Measurements from ENCODE around the gene MYRF. TPM values are rescaled to one million over a fixed set of nuclear protein-coding genes. Genes with fewer than 3 reads are reported as not detected.

MYRF gene
- total and polyA plus RNA-seq, 9 of the 15 experiments (the other 6 are each of a cell fraction or from before 2014, with no cell fraction given), result 2.3 to 25.8 (median 7.1) TPM

GRCh38 chr11:61828629-61829407 is 76.4 kb downstream of the MYRF start:
- Histone ChIP-seq H3K27ac (ENCODE audit: extremely low read depth, low read depth, low read length) (no peak overlapping the region), H3K4me2 (ENCODE audit: insufficient read depth, low read length) (no peak overlapping the region), H3K4me3 (no peak overlapping the region), H3K9me3 (replicated peaks; ENCODE audit: control insufficient read depth, insufficient read depth, low read depth, low read length) (no peaks in the 10 kb centered on the region), H3K36me3 (ENCODE audit: control insufficient read depth, insufficient read depth, low read length) (no peaks in the 10 kb centered on the region), H4K20me1 (replicated peaks; ENCODE audit: control insufficient read depth, insufficient read depth, low read length) (no peaks in the 10 kb centered on the region), H3K27me3 (ENCODE audit: control insufficient read depth in 2 of 2, insufficient read depth in 2 of 2, low read length in 2 of 2) (no peaks in the 10 kb centered on the region), H3K4me1 (replicated peaks in 1 of 2; ENCODE audit: control insufficient read depth in 2 of 2, insufficient read depth in 2 of 2, low read length in 2 of 2) (peaks cover 7 to 32% of the 10 kb centered on the region in 2 experiments), H3K9ac (ENCODE audit: insufficient read depth in 1 of 2, low read depth in 2 of 2, low read length in 2 of 2) (0 out of 4 replicates have a peak overlapping the region, but pooled peaks of 1 of the 2 experiments have one; percentile 20), H2AFZ (ENCODE audit: low read depth, low read length) (no peak overlapping the region), H3K79me2 (ENCODE audit: control insufficient read depth, insufficient read depth, low read length) (peaks cover 8% of the 10 kb centered on the region; the same call in 2 of the 3 replicates), H3K9me1 (ENCODE audit: control insufficient read depth, insufficient read depth, low read length) (peaks cover 4% of the 10 kb centered on the region)
- intact Hi-C loops (cut with micrococcal nuclease) (no loop called here), in situ Hi-C loops (cut with MboI) (no loop called here)
- no peak for TF ChIP-seq GATAD2B (IDR thresholded peaks at IDR 0.05; ENCODE audit: borderline replicate concordance)
- TF ChIP-seq, protein P1, sequence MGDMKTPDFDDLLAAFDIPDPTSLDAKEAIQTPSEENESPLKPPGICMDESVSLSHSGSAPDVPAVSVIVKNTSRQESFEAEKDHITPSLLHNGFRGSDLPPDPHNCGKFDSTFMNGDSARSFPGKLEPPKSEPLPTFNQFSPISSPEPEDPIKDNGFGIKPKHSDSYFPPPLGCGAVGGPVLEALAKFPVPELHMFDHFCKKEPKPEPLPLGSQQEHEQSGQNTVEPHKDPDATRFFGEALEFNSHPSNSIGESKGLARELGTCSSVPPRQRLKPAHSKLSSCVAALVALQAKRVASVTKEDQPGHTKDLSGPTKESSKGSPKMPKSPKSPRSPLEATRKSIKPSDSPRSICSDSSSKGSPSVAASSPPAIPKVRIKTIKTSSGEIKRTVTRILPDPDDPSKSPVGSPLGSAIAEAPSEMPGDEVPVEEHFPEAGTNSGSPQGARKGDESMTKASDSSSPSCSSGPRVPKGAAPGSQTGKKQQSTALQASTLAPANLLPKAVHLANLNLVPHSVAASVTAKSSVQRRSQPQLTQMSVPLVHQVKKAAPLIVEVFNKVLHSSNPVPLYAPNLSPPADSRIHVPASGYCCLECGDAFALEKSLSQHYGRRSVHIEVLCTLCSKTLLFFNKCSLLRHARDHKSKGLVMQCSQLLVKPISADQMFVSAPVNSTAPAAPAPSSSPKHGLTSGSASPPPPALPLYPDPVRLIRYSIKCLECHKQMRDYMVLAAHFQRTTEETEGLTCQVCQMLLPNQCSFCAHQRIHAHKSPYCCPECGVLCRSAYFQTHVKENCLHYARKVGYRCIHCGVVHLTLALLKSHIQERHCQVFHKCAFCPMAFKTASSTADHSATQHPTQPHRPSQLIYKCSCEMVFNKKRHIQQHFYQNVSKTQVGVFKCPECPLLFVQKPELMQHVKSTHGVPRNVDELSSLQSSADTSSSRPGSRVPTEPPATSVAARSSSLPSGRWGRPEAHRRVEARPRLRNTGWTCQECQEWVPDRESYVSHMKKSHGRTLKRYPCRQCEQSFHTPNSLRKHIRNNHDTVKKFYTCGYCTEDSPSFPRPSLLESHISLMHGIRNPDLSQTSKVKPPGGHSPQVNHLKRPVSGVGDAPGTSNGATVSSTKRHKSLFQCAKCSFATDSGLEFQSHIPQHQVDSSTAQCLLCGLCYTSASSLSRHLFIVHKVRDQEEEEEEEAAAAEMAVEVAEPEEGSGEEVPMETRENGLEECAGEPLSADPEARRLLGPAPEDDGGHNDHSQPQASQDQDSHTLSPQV (IDR thresholded peaks at IDR 0.05), result 0 out of 2 replicates have a peak, but pooled peaks have one; percentile 28
- POLR2A ChIA-PET, result interaction anchor here (0.6 kb wide), 1 partner anchor 658 kb away, joined by 3 read pairs; no protein-coding TSS in a partner anchor
- 91% methylated on average over 31 of the region's 55 CpGs for WGBS (ENCODE audit: insufficient coverage, low coverage, missing lambda C conversion rate)
- no TSS peak for BruUV-seq (replicated peaks)
- DNase-seq (ENCODE audit: extremely low read depth in 1 of 4, low spot score in 3 of 4) (no peak), ATAC-seq (no peak), FAIRE-seq (no peak)
- CTCF ChIA-PET (ENCODE audit: low intra/inter-chr PET ratio), result no interaction called here

Data from K562 (cell line).